Right ventricle myocardium superior (tissue), 1 donor: ENCODE results near the gene IL5RA. TPM values are rescaled to one million over a fixed set of nuclear protein-coding genes. Genes with fewer than 3 reads are reported as not detected.

ENCODE experiments used
- total RNA-seq: library from RNA; stranded (reverse); fragmentation: NEBNext Ultra II Directional; extraction: Animal tissue kit (Norgen Biotek cat#: 25700); gene quantifications from one replicate; pipeline ENCODE4 v1.2.1, GENCODE V29; 2021
- donor health status: DM: no; HTN: yes; CAD: no; lungs with severe emphysema.

IL5RA gene
- total RNA-seq, 1 donor from 2014 or later: 1.0 TPM

Other genes starting within 250 kb of the IL5RA start
- 14.3 TPM for gene TRNT1, start 16.6 kb upstream of the IL5RA start, total RNA-seq
- 46.9 TPM for gene CRBN, start 69.3 kb upstream of the IL5RA start, total RNA-seq